SU-DHL-6 (cell line): Measurements from ENCODE around the gene OXA1L.

Experiments used
- H2AFZ ChIP-seq: fragments of 200-600 bp; sonication (generic); 2 replicates; pipeline ENCODE4 v1.6.1; 2014; ENCODE audit warnings: low read depth, mild to moderate bottlenecking, moderate library complexity, mixed read lengths, antibody characterized with exemption, low read length; ENCODE audit not compliant: severe bottlenecking
- H3F3A ChIP-seq: fragments of 200-600 bp; shearing (Covaris generic); 2 replicates; pipeline ENCODE4 v1.6.0; 2016; ENCODE audit warnings: antibody characterized with exemption, mild to moderate bottlenecking; ENCODE audit not compliant: insufficient read depth
- H3K27ac ChIP-seq: fragments of 200-600 bp; sonication (generic); 2 replicates; pipeline ENCODE4 v1.5.1; 2016; ENCODE audit warnings: low read depth, mild to moderate bottlenecking, low read length, moderate library complexity, mixed read lengths
- H3K27me3 ChIP-seq: fragments of 200-600 bp; sonication (generic), shearing (Covaris generic); 2 replicates; pipeline ENCODE4 v1.6.0; 2014; ENCODE audit warnings: mild to moderate bottlenecking, low read length
- H3K36me3 ChIP-seq: fragments of 200-600 bp; sonication (generic); 2 replicates; pipeline ENCODE4 v1.6.1; 2014; ENCODE audit warnings: mild to moderate bottlenecking, low read length, mixed read lengths
- H3K4me2 ChIP-seq: fragments of 300-600, 200-600 bp; shearing (Covaris generic), sonication (generic); 2 replicates; pipeline ENCODE4 v1.6.0; 2014; ENCODE audit warnings: low read length, low read depth, mild to moderate bottlenecking; ENCODE audit not compliant: poor library complexity, severe bottlenecking
- H3K4me3 ChIP-seq: fragments of 200-600 bp; sonication (generic); 2 replicates; pipeline ENCODE4 v1.5.1; 2014; ENCODE audit warnings: antibody characterized with exemption, low read length, mild to moderate bottlenecking, mixed read lengths; ENCODE audit not compliant: insufficient read depth, poor library complexity, severe bottlenecking
- H3K79me2 ChIP-seq: fragments of 200-600 bp; sonication (generic); 2 replicates; pipeline ENCODE4 v1.6.1; 2014; ENCODE audit warnings: mild to moderate bottlenecking, low read length, moderate library complexity; ENCODE audit not compliant: insufficient read depth
- H3K9ac ChIP-seq: fragments of 200-600 bp; sonication (generic); 2 replicates; pipeline ENCODE4 v1.7.0; 2014; ENCODE audit warnings: mild to moderate bottlenecking, low read length
- H3K9me2 ChIP-seq: fragments of 200-600 bp; sonication (generic); replicated peaks from 2 replicates; pipeline ENCODE4 v1.6.1; 2014; ENCODE audit warnings: low read length; ENCODE audit not compliant: insufficient read depth
- H3K9me3 ChIP-seq: fragments of 200-600 bp; sonication (generic); 2 replicates; pipeline ENCODE4 v1.6.1; 2014; ENCODE audit warnings: low read length, mixed read lengths; ENCODE audit not compliant: insufficient read depth
- H4K20me1 ChIP-seq: fragments of 200-600 bp; sonication (generic); 2 replicates; pipeline ENCODE4 v1.6.1; 2014; ENCODE audit warnings: low read depth, mild to moderate bottlenecking, antibody characterized with exemption, low read length, moderate library complexity, mixed read lengths
- EZH2phosphoT487 ChIP-seq: fragments of 200-600 bp; sonication (generic), shearing (Covaris generic); conservative IDR thresholded peaks from 2 replicates; pipeline ENCODE4 v1.6.1; 2018; ENCODE audit warnings: mild to moderate bottlenecking, antibody characterized with exemption, low read length, moderate library complexity, mixed read lengths
- TF ChIP-seq, protein P1 (sequence below): fragments of 200-600 bp; sonication (generic); IDR thresholded peaks from one replicate; pipeline ENCODE4 v1.5.1; 2017; ENCODE audit warnings: antibody characterized with exemption, mild to moderate bottlenecking, low read length, moderate library complexity; ENCODE audit not compliant: insufficient read depth, poor library complexity, severe bottlenecking

OXA1L gene

GRCh38 chr14:22819151-22819988, 52.9 kb downstream of the OXA1L start:
- Histone ChIP-seq H3K4me3 (no peak overlapping the region), H3K9me2 (no peaks in the 10 kb centered on the region), H3K27ac (no peak overlapping the region), H2AFZ (no peak overlapping the region), H3K36me3 (no peaks in the 10 kb centered on the region), H3K27me3 (no peaks in the 10 kb centered on the region), H3K4me2 (peak overlapping the region; percentile 26), H3F3A (peaks cover 14% of the 10 kb centered on the region), H3K9ac (peak overlapping the region; percentile 7; the same call in 1 of the 2 replicates), H4K20me1 (no peaks in the 10 kb centered on the region), H3K79me2 (peaks cover 6% of the 10 kb centered on the region; the same call in 1 of the 2 replicates), H3K9me3 (no peaks in the 10 kb centered on the region)
- TF ChIP-seq EZH2phosphoT487 = no peak
- TF ChIP-seq, protein P1, sequence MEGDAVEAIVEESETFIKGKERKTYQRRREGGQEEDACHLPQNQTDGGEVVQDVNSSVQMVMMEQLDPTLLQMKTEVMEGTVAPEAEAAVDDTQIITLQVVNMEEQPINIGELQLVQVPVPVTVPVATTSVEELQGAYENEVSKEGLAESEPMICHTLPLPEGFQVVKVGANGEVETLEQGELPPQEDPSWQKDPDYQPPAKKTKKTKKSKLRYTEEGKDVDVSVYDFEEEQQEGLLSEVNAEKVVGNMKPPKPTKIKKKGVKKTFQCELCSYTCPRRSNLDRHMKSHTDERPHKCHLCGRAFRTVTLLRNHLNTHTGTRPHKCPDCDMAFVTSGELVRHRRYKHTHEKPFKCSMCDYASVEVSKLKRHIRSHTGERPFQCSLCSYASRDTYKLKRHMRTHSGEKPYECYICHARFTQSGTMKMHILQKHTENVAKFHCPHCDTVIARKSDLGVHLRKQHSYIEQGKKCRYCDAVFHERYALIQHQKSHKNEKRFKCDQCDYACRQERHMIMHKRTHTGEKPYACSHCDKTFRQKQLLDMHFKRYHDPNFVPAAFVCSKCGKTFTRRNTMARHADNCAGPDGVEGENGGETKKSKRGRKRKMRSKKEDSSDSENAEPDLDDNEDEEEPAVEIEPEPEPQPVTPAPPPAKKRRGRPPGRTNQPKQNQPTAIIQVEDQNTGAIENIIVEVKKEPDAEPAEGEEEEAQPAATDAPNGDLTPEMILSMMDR = no peak

GRCh38 chr14:22820731-22821130, 54.2 kb downstream of the OXA1L start:
- H4K20me1 ChIP-seq = no peaks in the 10 kb centered on the region
- H3F3A ChIP-seq = peaks cover 14% of the 10 kb centered on the region
- no peak for TF ChIP-seq EZH2phosphoT487
- TF ChIP-seq, protein P1 = no peak
- H3K9me3 ChIP-seq = no peaks in the 10 kb centered on the region
- no peaks in the 10 kb centered on the region for H3K27me3 ChIP-seq
- no peak overlapping the region for H3K27ac ChIP-seq
- no peak overlapping the region for H3K4me3 ChIP-seq
- no peak overlapping the region for H2AFZ ChIP-seq
- no peaks in the 10 kb centered on the region for H3K79me2 ChIP-seq
- no peaks in the 10 kb centered on the region for H3K36me3 ChIP-seq
- no peak overlapping the region for H3K9ac ChIP-seq
- no peaks in the 10 kb centered on the region for H3K9me2 ChIP-seq
- H3K4me2 ChIP-seq = no peak overlapping the region

DNA sequence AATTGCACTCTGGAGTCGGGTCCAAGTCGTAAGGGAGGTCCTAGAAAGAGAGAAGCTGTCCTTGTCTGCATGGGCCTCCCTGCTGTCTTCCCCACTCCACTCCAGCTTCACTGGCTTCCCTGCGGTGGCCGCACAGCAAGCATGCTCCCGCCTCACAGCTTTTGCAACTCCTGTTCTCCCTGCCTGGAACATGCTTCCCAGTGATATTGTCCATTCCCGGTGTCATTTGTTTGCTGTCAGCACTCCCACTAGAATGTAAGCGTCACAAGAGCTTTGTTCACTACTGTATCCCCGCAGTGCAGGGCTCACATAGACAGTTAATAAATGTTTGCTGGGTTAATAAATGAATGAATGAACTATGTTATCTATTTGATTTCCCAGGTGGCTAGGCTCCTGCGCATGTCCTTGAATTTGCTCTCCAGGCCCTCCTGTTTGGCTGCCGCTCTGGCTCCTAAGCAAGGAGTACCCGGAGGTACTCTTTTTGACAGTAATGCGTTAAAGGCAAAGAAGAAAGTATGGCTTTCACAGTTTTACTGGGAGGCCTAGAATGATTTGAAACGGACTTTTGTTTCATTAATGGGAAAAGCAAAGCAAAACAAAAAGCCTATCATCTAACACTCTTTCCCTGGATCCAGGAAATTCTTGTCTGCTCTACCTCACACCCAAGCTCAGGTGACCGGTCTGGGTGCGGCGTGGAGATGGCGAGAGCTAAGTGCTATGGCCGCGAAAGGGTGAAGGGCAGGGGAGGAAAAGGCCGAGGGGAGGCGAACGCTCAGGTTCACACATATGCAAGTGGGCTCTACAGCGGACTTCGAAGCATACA, 54.9 kb downstream of the OXA1L start:
- H3K9me2 ChIP-seq = no peaks in the 10 kb centered on the region
- H4K20me1 ChIP-seq = no peaks in the 10 kb centered on the region
- no peak overlapping the region for H2AFZ ChIP-seq
- no peaks in the 10 kb centered on the region for H3K36me3 ChIP-seq
- H3K9ac ChIP-seq = no peak overlapping the region
- no peak overlapping the region for H3K4me3 ChIP-seq
- H3K9me3 ChIP-seq = no peaks in the 10 kb centered on the region
- H3F3A ChIP-seq = peaks cover 10% of the 10 kb centered on the region
- H3K4me2 ChIP-seq = no peak overlapping the region
- no peak overlapping the region for H3K27ac ChIP-seq
- H3K79me2 ChIP-seq = no peaks in the 10 kb centered on the region
- TF ChIP-seq, protein P1 = no peak
- no peak for TF ChIP-seq EZH2phosphoT487
- no peaks in the 10 kb centered on the region for H3K27me3 ChIP-seq
